Measurements from ENCODE around the gene ADGRB2. TPM values are rescaled to one million over a fixed set of nuclear protein-coding genes. Genes with fewer than 3 reads are reported as not detected.

Gene ADGRB2
- total RNA-seq, 2 experiments from 2014 or later = 0.39 to 0.71 TPM

DNA sequence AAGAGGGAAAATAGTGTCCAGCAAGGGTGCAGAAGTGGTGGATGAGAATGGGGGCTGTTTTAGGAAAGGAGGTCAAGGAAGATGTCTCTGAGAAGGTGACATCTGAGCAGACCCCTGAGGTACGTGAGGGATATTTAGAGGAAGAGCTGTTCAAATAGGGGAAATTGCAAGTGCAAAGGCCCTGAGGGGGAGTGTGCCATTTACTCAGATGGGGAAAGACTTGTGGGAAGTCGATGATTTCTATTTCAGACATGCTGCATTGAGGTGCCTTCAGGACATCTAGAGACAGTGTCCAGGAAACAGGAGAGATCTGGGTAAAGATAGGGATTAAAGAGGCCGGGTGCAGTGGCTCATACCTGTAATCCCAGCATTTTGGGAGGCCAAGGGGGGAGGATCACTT, 10.4 kb upstream of the ADGRB2 start:
- Mint-ChIP-seq H3K9me3 (no peaks in the 10 kb centered on the region), H3K36me3 (ENCODE audit: low read depth) (no peaks in the 10 kb centered on the region), H3K27ac (no peak overlapping the region), H3K27me3 (peaks cover 41% of the 10 kb centered on the region), H3K4me1 (ENCODE audit: low read depth) (peaks cover 36% of the 10 kb centered on the region), H3K4me3 (no peak overlapping the region)
- ChIA-PET POLR2A (interaction anchor here (0.6 kb wide), 1 partner anchor 137 kb away, joined by 3 read pairs; no protein-coding TSS in a partner anchor), CTCF (interaction anchor here (1.4 kb wide), 1 partner anchor 12 kb away, joined by 4 read pairs; no protein-coding TSS in a partner anchor)
- Histone ChIP-seq H3K36me3 (ENCODE audit: insufficient read depth, low read length) (no peaks in the 10 kb centered on the region), H3K9me3 (ENCODE audit: control insufficient read depth in 1 of 2, insufficient read depth in 1 of 2, low read length in 2 of 2) (no peaks in the 10 kb centered on the region), H3K4me3 (ENCODE audit: low read length) (no peak overlapping the region), H3K4me1 (ENCODE audit: insufficient read depth, low read length) (peaks cover 34% of the 10 kb centered on the region), H3K27ac (ENCODE audit: low read depth in 1 of 2, low read length in 2 of 2) (no peak overlapping the region), H3K27me3 (ENCODE audit: control insufficient read depth in 1 of 2, insufficient read depth in 2 of 2, low read length in 2 of 2) (peaks cover 22 to 35% of the 10 kb centered on the region in 2 experiments)
- TF ChIP-seq, protein P1, sequence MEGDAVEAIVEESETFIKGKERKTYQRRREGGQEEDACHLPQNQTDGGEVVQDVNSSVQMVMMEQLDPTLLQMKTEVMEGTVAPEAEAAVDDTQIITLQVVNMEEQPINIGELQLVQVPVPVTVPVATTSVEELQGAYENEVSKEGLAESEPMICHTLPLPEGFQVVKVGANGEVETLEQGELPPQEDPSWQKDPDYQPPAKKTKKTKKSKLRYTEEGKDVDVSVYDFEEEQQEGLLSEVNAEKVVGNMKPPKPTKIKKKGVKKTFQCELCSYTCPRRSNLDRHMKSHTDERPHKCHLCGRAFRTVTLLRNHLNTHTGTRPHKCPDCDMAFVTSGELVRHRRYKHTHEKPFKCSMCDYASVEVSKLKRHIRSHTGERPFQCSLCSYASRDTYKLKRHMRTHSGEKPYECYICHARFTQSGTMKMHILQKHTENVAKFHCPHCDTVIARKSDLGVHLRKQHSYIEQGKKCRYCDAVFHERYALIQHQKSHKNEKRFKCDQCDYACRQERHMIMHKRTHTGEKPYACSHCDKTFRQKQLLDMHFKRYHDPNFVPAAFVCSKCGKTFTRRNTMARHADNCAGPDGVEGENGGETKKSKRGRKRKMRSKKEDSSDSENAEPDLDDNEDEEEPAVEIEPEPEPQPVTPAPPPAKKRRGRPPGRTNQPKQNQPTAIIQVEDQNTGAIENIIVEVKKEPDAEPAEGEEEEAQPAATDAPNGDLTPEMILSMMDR (IDR thresholded peaks at IDR 0.05) = no peak
- DNase-seq (no peak), ATAC-seq (ENCODE audit: poor library complexity) (no peak)
- intact Hi-C loops (cut with DNase I, micrococcal nuclease) = no loop called here

GRCh38 chr1:31773861-31774260, 9.7 kb upstream of the ADGRB2 start:
- Mint-ChIP-seq H3K27me3 (peaks cover 41% of the 10 kb centered on the region), H3K27ac (no peak overlapping the region), H3K4me3 (peak overlapping the region; percentile 11), H3K4me1 (ENCODE audit: low read depth) (peaks cover 42% of the 10 kb centered on the region), H3K36me3 (ENCODE audit: low read depth) (no peaks in the 10 kb centered on the region), H3K9me3 (no peaks in the 10 kb centered on the region)
- no peaks in the 10 kb centered on the region for H3K9me3 ChIP-seq (ENCODE audit: control insufficient read depth in 1 of 2, insufficient read depth in 1 of 2, low read length in 2 of 2)
- intact Hi-C loops (cut with DNase I, micrococcal nuclease) = no loop called here
- no peak overlapping the region for H3K27ac ChIP-seq (ENCODE audit: low read depth in 1 of 2, low read length in 2 of 2)
- no peak overlapping the region for H3K4me3 ChIP-seq (ENCODE audit: low read length)
- H3K4me1 ChIP-seq (ENCODE audit: insufficient read depth, low read length) = peaks cover 37% of the 10 kb centered on the region
- TF ChIP-seq, protein P1 (IDR thresholded peaks at IDR 0.05) = no peak
- POLR2A ChIA-PET = interaction anchor here (0.6 kb wide), 1 partner anchor 136 kb away, joined by 3 read pairs; no protein-coding TSS in a partner anchor
- no peak for ATAC-seq (ENCODE audit: poor library complexity)
- peaks cover 22 to 35% of the 10 kb centered on the region in 2 experiments for H3K27me3 ChIP-seq (ENCODE audit: control insufficient read depth in 1 of 2, insufficient read depth in 2 of 2, low read length in 2 of 2)
- DNase-seq = no peak
- CTCF ChIA-PET = interaction anchor here (0.7 to 1.4 kb wide), 2 partner anchors 11 to 15 kb away, joined by 3 to 4 read pairs; no protein-coding TSS in a partner anchor
- no peaks in the 10 kb centered on the region for H3K36me3 ChIP-seq (ENCODE audit: insufficient read depth, low read length)

DNA sequence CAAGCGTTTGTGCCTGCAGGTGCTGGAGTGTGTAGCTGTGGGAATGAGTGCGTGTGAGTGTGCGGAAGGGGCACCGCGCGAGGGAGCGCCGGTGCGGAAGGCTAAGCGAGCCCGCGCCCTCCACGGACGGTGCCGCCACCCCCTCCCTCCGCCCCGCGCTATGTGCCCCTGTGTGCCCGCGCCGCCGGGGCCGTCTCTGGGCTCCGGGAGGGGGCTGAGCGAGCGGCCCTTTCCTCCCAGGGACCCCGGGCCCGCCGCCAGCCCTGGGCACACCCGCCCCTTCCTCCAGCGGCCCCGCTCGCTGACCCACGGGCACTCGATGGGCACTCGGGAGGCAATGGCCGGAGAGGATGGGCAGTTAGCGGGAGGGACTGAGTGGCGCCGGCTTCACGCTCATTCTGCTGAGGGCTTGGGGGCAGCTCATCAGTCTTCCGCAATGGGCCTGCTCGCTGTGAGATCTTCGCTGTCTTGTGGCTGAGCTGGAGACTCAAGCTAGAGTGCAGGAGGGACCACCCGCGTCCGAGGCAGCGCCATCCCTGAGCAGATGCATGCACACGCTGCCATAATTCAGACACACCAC, 8.6 kb upstream of the ADGRB2 start:
- intact Hi-C loops (cut with DNase I, micrococcal nuclease) = no loop called here
- ChIA-PET CTCF (interaction anchor here (1.4 kb wide), 1 partner anchor 10 kb away, joined by 4 read pairs; no protein-coding TSS in a partner anchor), POLR2A (no interaction called here)
- no peak overlapping the region for H3K27ac ChIP-seq (ENCODE audit: low read depth in 1 of 2, low read length in 2 of 2)
- DNase-seq = no peak
- ATAC-seq (ENCODE audit: poor library complexity) = no peak
- H3K4me1 Mint-ChIP-seq (ENCODE audit: low read depth) = peaks cover 45% of the 10 kb centered on the region
- H3K27me3 Mint-ChIP-seq = peaks cover 41% of the 10 kb centered on the region
- peaks cover 22 to 35% of the 10 kb centered on the region in 2 experiments for H3K27me3 ChIP-seq (ENCODE audit: control insufficient read depth in 1 of 2, insufficient read depth in 2 of 2, low read length in 2 of 2)
- peak overlapping the region; percentile 90 for H3K4me3 Mint-ChIP-seq
- H3K9me3 Mint-ChIP-seq = no peaks in the 10 kb centered on the region
- no peaks in the 10 kb centered on the region for H3K9me3 ChIP-seq (ENCODE audit: control insufficient read depth in 1 of 2, insufficient read depth in 1 of 2, low read length in 2 of 2)
- TF ChIP-seq, protein P1 (IDR thresholded peaks at IDR 0.05) = no peak
- H3K36me3 ChIP-seq (ENCODE audit: insufficient read depth, low read length) = no peaks in the 10 kb centered on the region
- H3K36me3 Mint-ChIP-seq (ENCODE audit: low read depth) = no peaks in the 10 kb centered on the region
- H3K27ac Mint-ChIP-seq = no peak overlapping the region
- H3K4me1 ChIP-seq (ENCODE audit: insufficient read depth, low read length) = peaks cover 37% of the 10 kb centered on the region
- H3K4me3 ChIP-seq (ENCODE audit: low read length) = peak overlapping the region; percentile 66

All from CD4-positive, alpha-beta T cell (primary cell).